GM21786 (cell line): ENCODE results near the gene SRPK3.

Experiments
- ATAC-seq: cut with Tn5 transposase; IDR thresholded peaks from one replicate; pipeline ENCODE4 v1.9.1; 2021; ENCODE audit not compliant: unreplicated experiment

Gene SRPK3

DNA sequence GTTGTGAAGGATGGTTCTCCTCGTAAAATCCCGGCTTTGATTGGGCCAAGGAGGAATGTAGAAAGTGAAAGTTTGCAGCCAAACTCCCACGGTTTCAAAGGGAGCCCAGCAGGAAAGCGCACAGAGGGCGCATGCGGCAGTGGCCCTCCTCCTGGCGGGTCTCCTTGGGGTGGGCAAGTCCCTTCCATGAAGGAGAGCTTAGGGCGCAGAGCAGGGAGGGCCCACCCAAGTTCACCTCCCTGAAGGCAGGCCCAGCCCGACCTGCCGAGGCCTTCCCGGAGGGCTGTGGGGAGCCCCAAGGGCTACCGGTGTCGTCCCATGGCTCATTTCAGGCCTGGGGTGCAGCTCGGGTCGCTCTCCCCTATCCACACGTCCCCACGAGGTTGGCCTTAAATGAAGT lies 47.5 kb downstream of the SRPK3 start:
- no peak for ATAC-seq

DNA sequence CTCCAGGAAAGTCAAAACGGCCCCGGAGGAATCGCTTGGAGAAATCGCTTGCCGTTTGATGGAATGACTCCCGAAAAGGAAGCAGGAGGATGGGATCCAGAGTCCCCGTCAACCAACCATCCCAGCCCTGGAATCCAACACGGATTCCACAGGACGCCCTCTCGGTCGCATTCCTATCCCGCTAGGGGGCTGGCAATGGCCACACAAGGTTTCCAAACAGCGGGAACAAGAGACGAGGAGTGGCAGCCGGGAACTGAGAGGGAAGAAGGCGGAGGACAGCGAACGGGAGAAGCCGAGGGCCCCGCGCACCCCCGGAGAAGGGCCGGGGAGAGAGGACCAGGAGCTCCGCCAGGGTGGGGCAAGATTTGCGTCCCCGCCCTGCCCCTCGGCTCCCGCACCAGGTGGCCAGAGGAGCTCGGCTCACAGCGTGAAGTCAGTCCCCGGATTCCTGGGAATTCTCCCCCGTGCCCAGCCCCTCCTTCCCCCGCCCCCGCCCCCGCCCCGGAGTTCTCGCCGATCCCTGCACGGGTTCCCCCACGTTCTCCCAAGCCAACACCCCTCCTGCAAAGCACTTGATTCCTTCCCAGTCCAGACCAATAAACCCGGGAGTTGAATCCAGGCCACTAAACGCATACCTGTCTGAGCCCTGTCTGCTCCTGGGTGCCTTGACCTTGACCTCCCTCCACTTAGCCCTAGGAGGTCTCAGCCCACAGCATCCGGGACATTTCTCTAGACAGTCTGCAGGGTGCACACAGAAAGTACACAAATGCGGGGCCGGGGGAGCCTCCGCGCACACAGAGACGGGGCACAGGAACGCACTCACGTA lies 48.1 kb downstream of the SRPK3 start:
- no peak for ATAC-seq

DNA sequence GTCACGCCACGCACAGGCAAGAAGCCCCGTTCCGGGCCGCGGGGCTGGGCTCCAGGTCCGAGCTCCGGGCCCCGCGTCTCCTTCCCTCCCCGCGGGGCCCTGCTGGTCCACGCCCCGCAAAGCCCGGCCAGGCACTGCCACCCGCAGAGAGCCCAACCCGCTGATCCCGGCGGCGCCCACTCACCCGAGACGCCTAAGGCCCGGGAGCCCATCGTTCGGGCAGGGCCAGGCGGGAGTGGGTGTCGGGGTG lies 48.6 kb downstream of the SRPK3 start:
- ATAC-seq: no peak

DNA sequence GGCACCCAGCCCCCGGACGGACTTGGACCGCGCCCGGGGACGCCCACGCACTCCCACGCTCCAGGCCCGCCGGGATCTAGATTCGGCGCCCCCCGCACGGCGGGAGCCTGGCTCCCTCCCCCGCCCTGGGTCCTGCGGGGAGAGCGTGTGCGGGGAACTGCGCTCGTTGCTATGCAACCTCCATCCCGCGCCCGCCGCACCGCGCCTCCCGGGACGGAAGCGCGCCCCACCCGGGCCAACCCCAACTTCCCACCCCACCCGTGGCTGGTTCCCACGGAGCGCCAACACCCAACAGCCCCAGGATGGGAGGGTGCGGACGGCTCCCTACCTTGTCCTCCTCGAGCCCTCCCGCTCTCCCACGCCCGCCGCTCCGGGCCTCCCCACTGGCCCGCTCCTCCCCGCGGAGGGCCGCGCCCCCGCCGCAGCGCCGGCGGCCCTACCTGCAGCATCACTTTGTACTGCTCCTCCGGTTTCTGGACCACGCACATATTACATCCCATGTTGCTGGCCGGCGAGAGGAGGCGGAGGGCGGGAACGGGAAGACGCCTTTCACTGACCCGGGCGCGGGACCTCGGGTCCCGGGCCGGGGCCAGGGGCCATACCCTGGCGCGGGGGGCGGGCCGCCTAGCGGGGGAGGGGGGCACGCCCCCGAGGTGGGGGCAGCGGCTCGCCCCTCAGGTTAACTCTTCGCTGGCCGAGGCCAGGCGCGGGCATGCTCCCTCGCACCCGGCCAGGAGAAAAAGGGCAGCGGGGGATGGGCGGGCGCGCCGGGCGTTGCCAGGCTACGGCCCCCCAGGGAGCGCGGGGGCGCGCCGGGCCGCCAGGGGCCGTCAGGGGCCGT lies 49.2 kb downstream of the SRPK3 start, which contains the start of gene PDZD4:
PDZD4 (minus strand) TSS at position 746 of the 841 bp plus-strand sequence; CDS start at position 500, 246 bp downstream.
- ATAC-seq: no peak

DNA sequence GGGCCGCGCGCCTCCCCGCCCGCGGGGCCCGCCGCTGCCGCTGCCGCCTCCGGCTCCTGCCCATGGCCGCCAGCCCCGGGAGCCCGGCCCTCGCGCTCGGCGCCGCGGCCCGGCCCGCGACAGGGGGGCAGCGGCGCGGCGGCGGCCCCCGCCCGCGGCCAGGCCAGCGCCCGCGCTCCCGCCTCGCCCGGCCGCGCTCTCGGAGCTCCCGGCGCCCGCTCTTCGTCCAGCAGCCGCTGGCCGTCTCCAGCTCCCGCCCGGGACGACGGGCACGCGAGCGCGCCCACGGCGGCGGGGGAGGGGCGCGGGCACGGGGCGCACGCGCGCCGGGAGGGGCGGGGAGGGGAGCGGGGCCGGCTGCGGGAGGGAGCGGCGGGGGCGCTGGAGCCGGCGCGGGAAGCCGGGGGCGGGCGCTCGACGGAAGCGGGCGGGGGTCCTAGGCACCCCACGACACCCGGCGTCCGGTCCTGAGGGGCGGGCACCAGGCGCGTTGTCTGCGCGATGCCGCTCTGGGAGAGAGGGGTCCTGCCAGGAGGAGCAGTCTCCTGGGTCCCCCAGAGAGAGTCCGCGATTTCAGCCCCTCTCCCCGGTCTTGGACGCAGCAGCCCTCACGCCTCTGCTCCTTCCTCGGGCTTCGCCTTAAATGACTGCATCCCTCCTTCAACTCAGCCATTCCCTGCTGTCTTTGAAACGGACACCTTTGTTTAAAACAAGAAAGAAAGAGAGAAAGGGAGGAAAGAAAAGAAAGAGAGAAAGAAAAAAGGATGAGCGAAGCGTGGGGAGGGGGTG lies 50.0 kb downstream of the SRPK3 start:
- ATAC-seq: no peak

DNA sequence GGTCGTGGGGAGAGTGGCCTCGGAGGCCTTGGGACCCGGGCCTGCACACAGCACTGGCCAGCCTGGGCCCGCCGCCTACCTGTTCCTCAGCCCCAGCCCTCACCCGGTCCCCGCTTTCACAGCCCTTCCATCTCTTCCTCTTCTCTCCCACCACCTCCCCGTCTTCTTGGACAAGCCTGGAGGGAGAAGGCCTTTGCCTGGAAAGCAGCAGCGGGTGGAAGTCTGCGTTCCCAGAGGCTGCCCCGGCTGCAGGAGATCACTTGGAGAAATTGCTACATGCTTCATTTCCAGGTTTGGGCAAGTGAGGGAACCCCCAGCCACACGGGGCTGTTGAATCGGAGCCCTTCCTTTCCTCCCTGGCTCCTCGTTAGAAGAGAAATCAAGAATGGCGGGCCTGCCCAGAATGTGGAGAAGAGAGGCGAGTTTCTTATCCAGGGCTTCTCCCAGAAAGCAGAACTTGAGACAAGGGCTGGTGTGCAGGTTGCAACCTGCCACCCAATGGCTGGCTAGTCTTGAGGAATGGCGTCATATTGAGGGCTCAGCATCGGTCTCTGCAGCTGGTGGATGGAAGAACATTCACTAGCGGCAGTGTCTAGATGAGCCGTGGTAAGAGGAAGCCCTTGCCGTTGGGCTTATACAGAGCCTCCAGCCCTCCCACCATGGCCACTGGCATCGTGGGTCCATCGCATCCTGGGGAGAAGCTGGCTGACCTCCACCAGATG lies 50.7 kb downstream of the SRPK3 start:
- no peak for ATAC-seq

DNA sequence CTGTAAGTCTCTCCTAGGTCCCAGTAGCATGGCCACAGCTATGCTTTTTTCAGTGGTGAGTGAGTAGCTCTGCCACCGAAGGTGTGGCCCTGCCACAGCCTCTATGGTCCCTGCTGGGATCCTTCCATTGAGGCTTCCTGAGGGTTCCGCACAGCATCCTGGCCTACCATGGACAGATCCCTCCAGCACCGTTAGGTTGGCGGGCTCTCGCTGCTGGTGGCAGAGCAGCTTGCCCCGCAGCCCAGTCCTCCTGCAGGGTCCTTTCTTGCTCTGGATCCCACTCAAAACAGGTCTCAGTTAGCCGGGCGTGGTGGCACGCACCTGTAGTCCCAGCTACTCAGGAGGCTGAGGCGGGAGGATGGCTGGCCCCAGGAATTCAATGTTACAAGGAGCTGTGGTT lies 51.9 kb downstream of the SRPK3 start:
- no peak for ATAC-seq
